ENCODE data around the gene PTS.

PTS gene

GRCh38 chr11:112228706-112229105 lies 2.5 kb downstream of the PTS start:
- H3K4me3 ChIP-seq (ENCODE audit: low read depth, low read length): no peak overlapping the region

GRCh38 chr11:112229159-112229558 lies 2.9 kb downstream of the PTS start:
- H3K4me3 ChIP-seq (ENCODE audit: low read depth, low read length): no peak overlapping the region
- no peak for TF ChIP-seq CTCF (IDR thresholded peaks at IDR 0.05; ENCODE audit: low read depth, low read length)

More at GRCh38 chr11:112228706-112229105, 2.5 kb downstream of the PTS start:
- TF ChIP-seq CTCF (IDR thresholded peaks at IDR 0.05; ENCODE audit: low read depth, low read length): no peak

- TF ChIP-seq CTCF (IDR thresholded peaks at IDR 0.05; ENCODE audit: low read depth, low read length): no peak
- H3K4me3 ChIP-seq (ENCODE audit: low read depth, low read length): no peak overlapping the region
These were observed 3.7 kb downstream of the PTS start for GRCh38 chr11:112229746-112230433.

- TF ChIP-seq CTCF (IDR thresholded peaks at IDR 0.05; ENCODE audit: low read depth, low read length): no peak
These were observed 5.7 kb downstream of the PTS start for GRCh38 chr11:112231952-112232351.

GRCh38 chr11:112235750-112236390 lies 9.6 kb downstream of the PTS start:
- H3K4me3 ChIP-seq (ENCODE audit: low read depth, low read length): no peak overlapping the region

More at GRCh38 chr11:112231952-112232351, 5.7 kb downstream of the PTS start:
- no peak overlapping the region for H3K4me3 ChIP-seq (ENCODE audit: low read depth, low read length)

GRCh38 chr11:112237451-112237850 lies 11.2 kb downstream of the PTS start:
- no peak overlapping the region for H3K4me3 ChIP-seq (ENCODE audit: low read depth, low read length)
- TF ChIP-seq CTCF (IDR thresholded peaks at IDR 0.05; ENCODE audit: low read depth, low read length): no peak

More at GRCh38 chr11:112235750-112236390, 9.6 kb downstream of the PTS start:
- no peak for TF ChIP-seq CTCF (IDR thresholded peaks at IDR 0.05; ENCODE audit: low read depth, low read length)

- no peak for TF ChIP-seq CTCF (IDR thresholded peaks at IDR 0.05; ENCODE audit: low read depth, low read length)
- H3K4me3 ChIP-seq (ENCODE audit: low read depth, low read length): no peak overlapping the region
These were observed 11.8 kb downstream of the PTS start for GRCh38 chr11:112238041-112238440.
